Measurements from ENCODE around the gene DAZAP2. TPM values are rescaled to one million over a fixed set of nuclear protein-coding genes. Genes with fewer than 3 reads are reported as not detected.
"Not testable (repeated sequence)": the region's sequence is repeated elsewhere in the genome, so short reads cannot be mapped to it uniquely, and the experiment has no call there.

The DAZAP2 gene
- total and polyA plus RNA-seq, 5 donors: 135 to 176 (median 166) TPM

- no peak for DNase-seq
- intact Hi-C loops (cut with DNase I): no loop called here
- no peak for ATAC-seq
- WGBS: 85% methylated on average over 4 of the region's 4 CpGs
- no peak overlapping the region for H3K4me3 ChIP-seq (ENCODE audit: low read length)
- H3K27me3 ChIP-seq (ENCODE audit: control insufficient read depth, insufficient read depth): no peaks in the 10 kb centered on the region
- H3K27ac ChIP-seq (ENCODE audit: low read length): no peak overlapping the region
- no peaks in the 10 kb centered on the region for H3K4me1 ChIP-seq (ENCODE audit: control insufficient read depth, insufficient read depth, low read length)
- H3K9me3 ChIP-seq (ENCODE audit: control insufficient read depth, low read length): no peaks in the 10 kb centered on the region
Observed at GRCh38 chr12:51281202-51281924, 42.7 kb downstream of the DAZAP2 start.

DNA sequence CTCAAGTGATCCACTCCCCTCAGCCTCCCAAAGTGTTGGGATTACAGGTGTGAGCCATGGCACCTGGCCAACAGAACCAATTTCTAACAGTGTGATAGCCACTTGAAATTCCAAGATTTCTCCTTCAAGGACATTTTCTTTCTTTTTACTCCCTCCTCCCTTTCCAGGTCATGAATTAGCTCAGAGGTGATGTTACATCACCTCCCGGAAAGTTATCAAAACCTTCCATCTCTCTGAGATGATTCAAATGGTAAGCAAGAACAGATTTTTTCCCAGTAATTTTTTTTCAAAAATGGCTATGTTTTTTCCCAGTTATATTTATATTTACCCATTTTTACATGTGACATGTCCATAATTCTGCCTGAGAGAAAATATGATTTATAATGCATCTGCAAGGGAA is 47.2 kb downstream of the DAZAP2 start:
- Histone ChIP-seq H3K27me3 (ENCODE audit: control insufficient read depth, insufficient read depth) (no peaks in the 10 kb centered on the region), H3K27ac (ENCODE audit: low read length) (no peak overlapping the region), H3K4me1 (ENCODE audit: control insufficient read depth, insufficient read depth, low read length) (no peaks in the 10 kb centered on the region), H3K4me3 (ENCODE audit: low read length) (no peak overlapping the region), H3K9me3 (ENCODE audit: control insufficient read depth, low read length) (no peaks in the 10 kb centered on the region)
- DNase-seq (no peak), ATAC-seq (no peak)
- 91% methylated on average over 1 of the region's 1 CpG for WGBS
- intact Hi-C loops (cut with DNase I): no loop called here

- peak; percentile 71 to 76 for ATAC-seq
- WGBS: 79% methylated on average over 9 of the region's 9 CpGs
- H3K27me3 ChIP-seq (ENCODE audit: control insufficient read depth, insufficient read depth); H3K4me1 ChIP-seq (ENCODE audit: control insufficient read depth, insufficient read depth, low read length); H3K27ac ChIP-seq (ENCODE audit: low read length); H3K9me3 ChIP-seq (ENCODE audit: control insufficient read depth, low read length); H3K4me3 ChIP-seq (ENCODE audit: low read length); intact Hi-C loops (cut with DNase I): not testable (repeated sequence)
- DNase-seq: peak; percentile 38 to 83 (median 81)
Observed at GRCh38 chr12:51291603-51292513, 53.2 kb downstream of the DAZAP2 start.

Other genes with a start within 250 kb of the DAZAP2 start
- 10 to 100 TPM; 42.6 to 52.4 (median 50.0) TPM for gene SLC11A2, start 212.4 kb upstream of the DAZAP2 start, total RNA-seq
- gene SLC11A2, start 212.4 kb upstream of the DAZAP2 start, polyA plus RNA-seq: 19.0 TPM
- 10 to 100 TPM; 29.8 to 33.9 (median 32.0) TPM for gene LETMD1, start 190.5 kb upstream of the DAZAP2 start, total RNA-seq
- gene LETMD1, start 190.5 kb upstream of the DAZAP2 start, polyA plus RNA-seq: 28.2 TPM
- gene CSRNP2, start 155.2 kb upstream of the DAZAP2 start, total RNA-seq: 10 to 100 TPM; 18.5 to 24.9 (median 20.9) TPM
- gene CSRNP2, start 155.2 kb upstream of the DAZAP2 start, polyA plus RNA-seq: 13.2 TPM
- gene TFCP2, start 65.7 kb upstream of the DAZAP2 start, total RNA-seq: 10 to 100 TPM; 17.4 to 25.1 (median 20.3) TPM
- gene TFCP2, start 65.7 kb upstream of the DAZAP2 start, polyA plus RNA-seq: 11.8 TPM
- 10 to 100 TPM in 1 of 4 donors, 1 to 10 TPM in 3; 7.7 to 10.2 (median 8.4) TPM for gene POU6F1, start 20.8 kb upstream of the DAZAP2 start, total RNA-seq
- 4.6 TPM for gene POU6F1, start 20.8 kb upstream of the DAZAP2 start, polyA plus RNA-seq
- gene SMAGP, start 31.6 kb downstream of the DAZAP2 start, total RNA-seq: 1 to 10 TPM; 1.4 to 6.2 (median 3.1) TPM
- 3.6 TPM for gene SMAGP, start 31.6 kb downstream of the DAZAP2 start, polyA plus RNA-seq
- 1 to 10 TPM; 2.5 to 4.5 (median 3.2) TPM for gene BIN2, start 85.3 kb downstream of the DAZAP2 start, total RNA-seq
- 1.8 TPM for gene BIN2, start 85.3 kb downstream of the DAZAP2 start, polyA plus RNA-seq
- gene CELA1, start 107.9 kb downstream of the DAZAP2 start, total RNA-seq: under 1 TPM in 1 of 4 donors, not detected in 3; 0.26 TPM
- not detected for gene CELA1, start 107.9 kb downstream of the DAZAP2 start, polyA plus RNA-seq
- 1 to 10 TPM in 3 of 4 donors, under 1 TPM in 1; 0.91 to 2.2 (median 1.7) TPM for gene GALNT6, start 152.6 kb downstream of the DAZAP2 start, total RNA-seq
- gene GALNT6, start 152.6 kb downstream of the DAZAP2 start, polyA plus RNA-seq: 0.25 TPM
- gene SLC4A8, start 186.0 kb downstream of the DAZAP2 start, total RNA-seq: under 1 TPM; 0.23 to 0.50 (median 0.24) TPM
- gene SLC4A8, start 186.0 kb downstream of the DAZAP2 start, polyA plus RNA-seq: 0.02 TPM

Measured in right cardiac atrium (tissue), 5 donors.